Epithelial cell of prostate (primary cell): Measurements from ENCODE around the gene LSS.
"Not testable (repeated sequence)": the region's sequence is repeated elsewhere in the genome, so short reads cannot be mapped to it uniquely, and the experiment has no call there.

Source experiments
- DNase-seq: peaks from one replicate; pipeline ENCODE4 v3.0.0-alpha.2; 2011; ENCODE audit warnings: low read depth, low spot score
- H3K27ac ChIP-seq: fragments of 450-650 bp; 2 replicates; pipeline ENCODE4 v1.5.1; 2017; ENCODE audit warnings: mild to moderate bottlenecking

Gene LSS

DNA sequence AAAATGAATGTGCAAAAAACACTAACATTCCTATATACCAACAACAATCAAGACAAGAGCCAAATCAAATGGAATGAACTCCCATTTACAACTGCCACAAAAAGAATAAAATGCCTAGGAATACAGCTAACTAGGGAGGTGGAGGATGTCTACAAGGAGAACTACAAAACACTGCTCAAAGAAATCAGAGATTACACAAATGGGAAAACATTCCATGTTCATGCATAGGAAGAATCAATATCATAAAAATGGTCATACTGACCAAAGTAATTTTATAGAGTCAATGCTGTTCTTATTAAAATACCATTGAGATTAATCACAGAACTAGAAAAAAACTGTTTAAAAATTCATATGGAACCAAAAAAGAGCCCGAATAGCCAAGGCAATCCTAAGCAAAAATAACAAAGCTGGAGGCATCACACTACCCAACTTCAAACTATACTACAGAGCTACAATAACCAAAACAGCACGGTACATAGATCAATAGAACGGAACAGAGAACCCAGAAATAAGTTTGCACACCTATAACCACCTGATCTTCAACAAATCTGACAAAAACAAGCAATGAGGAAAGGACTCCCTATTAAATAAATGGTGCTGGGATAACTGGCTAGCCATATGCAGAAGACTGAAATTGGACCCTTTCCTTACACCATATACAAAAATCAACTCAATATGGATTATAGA is 52.0 kb downstream of the LSS start:
- not testable (repeated sequence) for DNase-seq, H3K27ac ChIP-seq

DNA sequence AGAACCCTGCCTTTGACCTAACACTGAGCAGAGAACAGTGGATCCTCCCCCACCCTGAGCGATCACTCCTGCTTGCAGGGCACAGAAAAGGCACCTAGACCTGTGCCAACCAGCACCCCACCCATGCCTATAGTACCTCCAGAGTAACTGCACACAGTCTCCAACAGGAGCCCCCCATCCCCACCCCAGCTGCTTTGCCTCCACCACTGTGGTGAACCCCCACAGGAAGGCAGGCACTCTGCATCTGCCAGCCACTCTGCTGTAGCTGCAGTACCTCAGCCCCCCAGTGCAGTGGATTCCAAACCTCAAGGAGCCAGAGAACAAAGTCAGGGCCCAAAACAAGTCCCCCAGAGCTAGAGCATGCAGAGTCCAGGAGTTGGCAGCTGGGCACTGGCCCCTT is 55.0 kb downstream of the LSS start:
- DNase-seq: no peak
- no peak overlapping the region for H3K27ac ChIP-seq

DNA sequence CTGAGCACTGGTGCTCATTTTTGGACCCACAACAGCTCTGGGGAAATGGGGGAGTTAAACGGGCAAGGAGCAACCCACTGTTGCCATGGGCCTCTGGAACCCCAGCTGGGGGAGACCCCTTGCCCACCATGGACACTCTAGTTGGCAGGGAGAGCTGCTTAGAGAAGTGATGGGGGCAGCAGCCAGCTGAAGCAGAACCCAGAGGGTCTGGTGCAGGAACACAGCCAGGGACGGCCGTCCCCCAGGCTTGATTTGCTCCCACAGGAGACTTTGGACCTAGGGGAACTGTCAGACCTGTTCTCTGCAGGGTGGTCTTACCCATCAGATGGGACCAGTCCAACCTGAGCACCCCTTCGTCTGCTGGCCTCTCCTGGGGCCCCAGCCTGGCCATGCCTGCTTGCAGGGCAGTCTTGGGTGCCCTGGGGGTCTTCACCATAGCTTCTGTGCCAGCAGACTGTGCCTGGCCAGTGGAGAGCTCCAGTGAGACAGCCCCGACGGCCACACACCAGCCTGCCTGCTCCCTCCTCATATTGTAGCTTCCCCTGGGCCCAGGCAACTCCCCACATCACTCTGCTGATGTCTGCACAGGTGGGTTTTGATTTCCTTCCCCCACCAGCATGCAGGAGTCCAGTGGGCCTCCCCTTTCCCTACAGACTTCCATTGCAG is 55.6 kb downstream of the LSS start:
- H3K27ac ChIP-seq: no peak overlapping the region
- no peak for DNase-seq

DNA sequence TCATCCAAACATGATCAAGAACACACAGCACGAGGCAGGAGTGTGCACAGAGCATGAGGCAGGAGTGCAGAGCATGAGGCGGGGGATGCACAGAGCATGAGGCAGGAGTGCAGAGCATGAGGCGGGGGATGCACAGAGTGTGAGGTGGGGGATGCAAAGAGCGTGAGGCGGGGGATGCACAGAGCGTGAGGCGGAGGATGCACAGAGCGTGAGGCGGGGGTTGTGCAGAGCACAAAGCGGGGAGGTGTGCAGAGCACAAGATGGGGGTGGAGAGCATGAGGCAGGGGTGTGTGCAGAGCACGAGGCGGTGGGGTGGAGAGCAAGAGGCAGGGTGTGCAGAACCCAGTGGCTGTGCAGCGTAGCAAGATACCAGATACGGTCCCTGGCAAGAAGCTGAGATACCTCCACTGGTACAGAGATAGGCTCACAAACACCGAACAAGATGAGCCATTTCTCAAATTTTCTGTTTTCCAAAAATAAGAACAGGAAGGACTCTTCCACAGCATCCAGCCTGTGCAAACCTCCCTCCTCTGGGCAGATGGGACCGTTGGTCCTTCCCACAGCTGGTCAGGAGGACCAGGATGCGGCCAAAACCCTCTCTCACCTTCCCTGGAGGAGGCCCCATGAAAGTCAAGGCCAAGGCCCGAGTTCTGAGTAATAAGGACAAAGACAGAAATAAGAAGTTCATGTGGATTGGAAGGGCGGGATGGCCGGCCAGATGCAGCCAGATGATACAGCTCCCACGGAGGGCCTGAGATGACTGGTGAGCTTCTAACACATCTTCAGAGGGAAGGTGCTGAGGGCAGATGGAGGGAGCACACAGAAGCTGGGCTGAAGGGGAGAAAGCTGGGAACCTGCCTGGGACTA is 56.3 kb downstream of the LSS start:
- no peak overlapping the region for H3K27ac ChIP-seq
- no peak for DNase-seq

DNA sequence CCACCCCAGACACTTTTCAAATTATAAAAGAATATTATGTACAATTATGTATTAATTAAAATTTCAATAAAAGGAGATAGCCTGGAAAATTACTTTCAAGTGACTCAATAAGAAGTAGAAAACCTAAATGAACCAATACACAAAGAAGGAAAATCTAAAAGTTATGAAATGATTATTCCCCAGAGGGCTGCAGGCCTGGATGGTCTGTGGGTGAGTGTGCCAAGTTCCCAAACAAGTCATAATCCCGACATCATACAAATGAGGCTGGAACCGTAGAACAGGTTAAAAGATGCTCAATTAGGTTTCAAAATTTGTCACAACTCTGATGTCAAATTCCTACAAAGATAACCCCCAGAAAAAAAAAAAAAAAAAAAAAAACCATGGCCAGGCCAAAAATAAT is 57.0 kb downstream of the LSS start:
- H3K27ac ChIP-seq: no peak overlapping the region
- no peak for DNase-seq

- H3K27ac ChIP-seq, DNase-seq: not testable (repeated sequence)
These were observed 58.0 kb downstream of the LSS start for GRCh38 chr21:46170436-46171193.

DNA sequence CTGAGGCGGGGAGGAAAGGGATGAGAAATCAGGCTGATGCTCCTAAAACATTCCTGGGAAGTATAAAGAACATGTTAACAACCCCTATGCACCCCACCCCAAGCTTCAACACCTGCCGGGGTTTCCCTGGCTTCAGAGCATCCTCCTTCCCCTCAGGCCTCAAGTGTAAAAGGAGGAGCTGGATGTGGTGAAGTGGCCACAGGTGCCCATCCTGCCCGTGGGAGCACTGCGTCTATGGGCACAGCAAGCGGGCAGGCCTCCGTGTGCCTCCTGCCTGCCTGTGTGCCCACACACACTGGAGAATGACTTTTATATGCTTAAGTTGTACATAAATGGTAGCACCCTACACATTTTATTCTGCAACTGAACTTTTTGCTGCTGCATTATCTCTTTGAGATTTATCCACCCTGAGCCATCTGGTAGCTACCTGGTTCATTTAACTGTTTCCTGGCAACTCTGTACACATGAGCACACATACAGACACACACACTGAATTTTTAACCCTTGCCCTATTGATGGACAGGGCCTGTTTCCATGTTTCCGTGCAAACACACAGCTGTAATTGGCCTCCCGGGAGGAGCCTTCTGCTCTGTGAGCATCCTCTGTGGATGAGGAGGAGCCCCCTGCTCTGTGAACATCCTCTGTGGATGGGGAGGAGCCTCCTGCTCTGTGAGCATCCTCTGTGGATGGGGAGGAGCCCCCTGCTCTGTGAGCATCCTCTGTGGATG is 59.8 kb downstream of the LSS start:
- DNase-seq: no peak

DNA sequence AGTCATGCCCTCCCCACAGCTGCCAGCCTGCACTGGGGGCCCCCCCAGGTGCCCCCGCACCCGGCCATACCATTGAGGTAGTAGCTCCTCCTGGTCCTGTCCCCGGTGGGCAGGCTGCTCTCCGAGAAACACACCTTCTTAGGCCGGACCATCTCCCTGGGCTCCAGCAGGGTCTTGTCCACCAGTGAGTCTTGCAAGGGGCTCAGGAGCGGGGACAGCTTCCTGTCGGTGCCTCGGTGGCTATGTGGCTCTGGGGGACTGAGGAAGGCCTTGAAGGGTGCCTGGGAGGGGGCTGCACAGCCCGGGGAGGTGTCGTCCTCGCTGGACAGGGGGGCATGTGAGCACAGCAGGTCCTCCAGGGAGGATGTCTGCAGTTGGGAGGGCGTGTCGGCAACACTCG is 60.3 kb downstream of the LSS start:
- no peak overlapping the region for H3K27ac ChIP-seq
- no peak for DNase-seq

More for the DNA sequence above, 59.8 kb downstream of the LSS start:
- H3K27ac ChIP-seq: no peak overlapping the region

DNA sequence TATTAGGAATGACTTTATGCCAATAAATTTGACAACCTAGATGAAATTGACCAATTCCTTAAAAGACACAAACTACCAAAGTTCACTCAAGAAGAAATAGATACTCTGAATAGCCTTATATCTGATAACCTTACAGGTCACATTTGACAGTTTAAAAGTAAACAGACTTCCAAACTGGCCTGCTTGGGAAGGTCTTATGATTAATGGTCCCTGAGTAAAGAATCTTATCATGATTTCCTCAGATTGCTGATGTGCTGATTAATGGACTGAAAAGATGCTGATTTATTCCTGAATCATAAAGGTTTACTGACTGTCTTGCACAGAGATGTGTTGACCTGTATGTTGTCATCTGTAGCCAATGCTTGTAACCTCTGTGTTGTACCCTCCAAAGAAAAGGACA is 63.5 kb downstream of the LSS start:
- H3K27ac ChIP-seq: no peak overlapping the region
- DNase-seq: no peak

- no peak for DNase-seq
- no peak overlapping the region for H3K27ac ChIP-seq
These were observed 65.2 kb downstream of the LSS start for GRCh38 chr21:46163380-46163779.

- no peak overlapping the region for H3K27ac ChIP-seq
- no peak for DNase-seq
These were observed 66.7 kb downstream of the LSS start for GRCh38 chr21:46161633-46162592.

GRCh38 chr21:46160907-46161632 is 67.5 kb downstream of the LSS start:
- no peak overlapping the region for H3K27ac ChIP-seq
- no peak for DNase-seq

DNA sequence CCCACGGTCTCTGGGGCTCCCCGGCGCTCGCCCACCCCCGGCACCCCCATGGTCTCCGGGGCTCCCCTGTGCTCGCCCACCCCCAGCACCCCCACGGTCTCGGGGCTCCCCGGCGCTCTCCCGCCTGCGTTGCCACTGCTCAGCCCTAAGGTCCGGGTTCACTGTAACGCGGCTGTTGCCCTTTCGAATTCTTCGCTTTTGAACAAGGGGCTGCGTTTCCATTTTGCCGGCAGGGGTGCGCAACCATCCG is 68.0 kb downstream of the LSS start:
- no peak for DNase-seq
- no peak overlapping the region for H3K27ac ChIP-seq

GRCh38 chr21:46159841-46160656 is 68.5 kb downstream of the LSS start:
- DNase-seq: no peak
- H3K27ac ChIP-seq: no peak overlapping the region

- DNase-seq: no peak
- H3K27ac ChIP-seq: no peak overlapping the region
These were observed 69.2 kb downstream of the LSS start for GRCh38 chr21:46159390-46159789.

DNA sequence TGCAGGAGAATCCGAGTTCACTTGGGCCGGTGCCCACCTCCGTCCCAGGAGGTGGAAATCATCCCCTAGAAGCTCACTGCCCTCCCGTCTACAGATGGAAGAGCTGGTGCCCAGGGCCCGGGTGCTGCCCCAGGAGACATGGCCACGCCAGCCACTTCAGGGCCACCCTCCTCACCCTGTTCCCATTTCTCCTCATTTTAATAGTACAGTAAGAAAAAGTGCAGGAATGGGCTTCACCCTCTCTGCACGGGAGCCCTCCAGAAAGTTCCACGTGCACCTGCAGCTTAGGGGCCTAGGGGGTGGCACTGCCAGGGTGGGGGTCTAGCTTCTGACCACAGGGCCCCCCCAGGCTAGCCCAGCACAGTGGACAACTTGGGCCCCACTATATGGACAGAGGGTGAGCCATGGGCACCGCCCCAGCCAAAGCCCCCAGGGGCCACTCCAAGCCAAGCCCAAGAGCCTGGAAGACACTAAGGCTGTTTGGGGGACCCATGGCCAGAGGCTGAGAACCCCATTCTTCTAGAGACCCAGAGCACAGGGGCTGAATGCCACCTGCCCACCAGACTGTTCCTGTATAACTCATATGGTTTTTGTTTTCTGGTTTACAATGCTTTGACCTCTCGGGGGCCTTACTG is 69.8 kb downstream of the LSS start:
- no peak for DNase-seq
- H3K27ac ChIP-seq: no peak overlapping the region

DNA sequence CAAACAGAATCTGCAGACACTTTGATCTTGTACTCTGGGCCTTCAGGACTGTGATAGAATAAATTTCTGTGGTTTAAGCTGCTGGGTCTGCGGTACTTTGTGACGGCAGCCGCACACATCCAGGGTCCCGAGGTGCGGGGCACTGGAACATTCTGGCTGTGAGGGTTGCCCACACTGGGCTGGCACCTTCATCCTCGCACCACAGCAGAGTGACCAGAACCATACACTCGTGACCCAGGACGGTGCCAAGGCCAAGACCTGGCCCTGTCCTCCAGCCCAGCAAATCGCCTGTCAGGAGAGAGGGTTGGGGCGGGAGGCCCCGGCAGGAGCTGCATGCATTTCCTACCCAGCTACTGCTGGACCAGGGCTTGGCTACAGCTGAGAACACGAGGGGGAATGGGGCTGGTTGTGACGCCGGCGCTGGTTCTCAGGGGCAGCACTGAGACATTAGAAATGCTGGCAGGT is 70.6 kb downstream of the LSS start:
- no peak overlapping the region for H3K27ac ChIP-seq
- no peak for DNase-seq
